GM12801 (cell line): Measurements from ENCODE around the gene FNDC3B.

Experiments used
- TF ChIP-seq, protein P1 (sequence below): IDR thresholded peaks from one replicate; pipeline ENCODE4 v1.5.1; 2011; ENCODE audit warnings: control low read depth; ENCODE audit not compliant: insufficient read length; ENCODE audit errors: extremely low read depth

FNDC3B gene

DNA sequence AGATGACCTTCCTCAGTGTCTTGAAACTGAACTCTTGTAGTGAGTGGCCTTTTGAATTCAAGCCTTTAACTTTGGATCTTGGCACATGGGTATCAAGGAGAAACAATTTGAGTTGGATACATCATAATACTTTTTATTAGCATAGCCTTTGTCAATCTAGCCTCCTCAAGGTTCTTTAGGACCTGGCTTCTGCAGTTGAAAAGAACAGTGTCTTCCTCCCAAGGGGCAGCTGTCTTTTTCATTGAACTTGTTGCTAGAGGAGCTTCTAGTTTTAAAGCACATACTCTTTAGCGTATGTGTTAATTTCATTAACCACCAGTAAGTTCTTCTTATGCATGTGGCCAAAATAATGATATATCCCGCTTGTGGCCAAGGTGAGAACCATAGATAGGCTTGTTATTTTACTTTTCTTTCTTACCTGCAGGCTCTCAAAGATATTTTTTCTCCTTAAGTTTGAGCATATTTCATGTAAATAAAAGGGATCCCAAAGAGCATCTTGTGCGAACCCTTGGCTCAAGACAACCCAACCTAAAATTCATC lies 325.7 kb downstream of the FNDC3B start:
- TF ChIP-seq, protein P1, sequence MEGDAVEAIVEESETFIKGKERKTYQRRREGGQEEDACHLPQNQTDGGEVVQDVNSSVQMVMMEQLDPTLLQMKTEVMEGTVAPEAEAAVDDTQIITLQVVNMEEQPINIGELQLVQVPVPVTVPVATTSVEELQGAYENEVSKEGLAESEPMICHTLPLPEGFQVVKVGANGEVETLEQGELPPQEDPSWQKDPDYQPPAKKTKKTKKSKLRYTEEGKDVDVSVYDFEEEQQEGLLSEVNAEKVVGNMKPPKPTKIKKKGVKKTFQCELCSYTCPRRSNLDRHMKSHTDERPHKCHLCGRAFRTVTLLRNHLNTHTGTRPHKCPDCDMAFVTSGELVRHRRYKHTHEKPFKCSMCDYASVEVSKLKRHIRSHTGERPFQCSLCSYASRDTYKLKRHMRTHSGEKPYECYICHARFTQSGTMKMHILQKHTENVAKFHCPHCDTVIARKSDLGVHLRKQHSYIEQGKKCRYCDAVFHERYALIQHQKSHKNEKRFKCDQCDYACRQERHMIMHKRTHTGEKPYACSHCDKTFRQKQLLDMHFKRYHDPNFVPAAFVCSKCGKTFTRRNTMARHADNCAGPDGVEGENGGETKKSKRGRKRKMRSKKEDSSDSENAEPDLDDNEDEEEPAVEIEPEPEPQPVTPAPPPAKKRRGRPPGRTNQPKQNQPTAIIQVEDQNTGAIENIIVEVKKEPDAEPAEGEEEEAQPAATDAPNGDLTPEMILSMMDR = no peak

DNA sequence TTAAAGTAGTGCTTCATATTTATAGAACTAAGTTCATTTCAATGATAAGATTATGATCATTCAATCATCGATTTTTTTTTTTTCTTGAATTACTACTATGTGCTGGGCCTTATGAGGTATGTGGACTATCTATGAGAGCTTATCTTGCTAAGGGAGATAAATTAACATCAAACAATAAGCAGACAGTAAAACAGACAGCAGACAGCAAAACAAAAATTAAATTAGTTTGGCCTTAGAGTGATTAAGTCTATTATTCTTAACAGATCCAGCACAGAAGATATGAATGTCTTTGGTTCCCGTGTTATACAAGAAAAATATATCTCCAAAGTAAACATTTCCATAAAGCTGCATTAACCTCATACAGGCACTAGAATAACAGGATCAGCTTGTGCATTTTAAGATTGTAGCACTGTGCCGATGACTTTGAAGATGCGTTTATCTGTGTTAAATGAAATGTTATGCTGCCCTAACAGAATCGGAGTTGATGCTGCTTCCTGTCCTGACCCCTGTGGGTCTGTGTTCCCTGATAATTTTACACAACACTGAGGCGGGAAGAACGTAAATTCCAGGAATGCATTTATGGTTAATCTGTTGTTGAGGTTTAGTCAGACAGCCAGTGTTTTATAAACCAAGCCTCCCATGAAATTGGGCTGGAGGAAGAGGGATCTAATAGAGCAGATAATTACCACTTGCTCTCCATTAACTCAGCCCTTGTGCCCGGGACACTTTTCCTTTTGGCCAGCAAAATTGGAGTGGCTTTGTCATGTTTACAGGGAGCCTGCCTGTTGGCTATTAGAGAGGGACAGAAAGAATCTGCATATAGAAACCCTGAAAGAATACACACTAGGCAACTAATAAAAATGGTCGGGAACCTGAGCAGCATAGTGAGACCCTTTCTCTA lies 328.1 kb downstream of the FNDC3B start:
- TF ChIP-seq, protein P1 = no peak

DNA sequence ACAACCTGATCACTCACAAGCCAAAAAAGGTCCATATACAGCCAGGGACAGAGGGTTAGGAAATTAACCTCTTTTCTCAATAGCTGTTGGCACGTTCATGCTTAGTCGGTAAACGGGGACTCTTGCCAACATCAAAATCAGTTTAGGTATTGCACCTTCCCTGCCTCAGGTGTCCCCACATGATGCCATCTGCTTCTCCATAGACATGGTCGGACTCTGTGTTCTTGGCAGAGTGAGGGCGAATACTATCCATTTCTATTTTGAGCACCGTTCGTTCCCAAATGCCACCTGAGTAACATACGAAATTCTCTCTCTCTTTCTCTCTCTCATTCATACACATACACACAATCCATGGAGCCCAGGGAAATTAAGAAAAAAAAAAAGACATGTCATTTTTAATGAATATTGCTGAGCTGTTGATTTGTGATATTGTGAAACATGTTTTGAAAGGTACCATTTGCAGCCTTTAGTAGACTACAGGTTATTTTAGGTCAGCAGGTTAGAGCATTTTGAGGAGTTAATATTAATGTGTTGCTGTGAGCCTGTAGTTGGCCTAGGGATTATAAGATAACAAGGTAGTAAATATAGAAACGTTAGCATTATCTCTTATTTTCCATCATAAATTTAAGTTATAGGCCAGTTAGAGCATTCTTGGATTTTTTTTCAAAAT lies 330.3 kb downstream of the FNDC3B start:
- TF ChIP-seq, protein P1 = no peak

DNA sequence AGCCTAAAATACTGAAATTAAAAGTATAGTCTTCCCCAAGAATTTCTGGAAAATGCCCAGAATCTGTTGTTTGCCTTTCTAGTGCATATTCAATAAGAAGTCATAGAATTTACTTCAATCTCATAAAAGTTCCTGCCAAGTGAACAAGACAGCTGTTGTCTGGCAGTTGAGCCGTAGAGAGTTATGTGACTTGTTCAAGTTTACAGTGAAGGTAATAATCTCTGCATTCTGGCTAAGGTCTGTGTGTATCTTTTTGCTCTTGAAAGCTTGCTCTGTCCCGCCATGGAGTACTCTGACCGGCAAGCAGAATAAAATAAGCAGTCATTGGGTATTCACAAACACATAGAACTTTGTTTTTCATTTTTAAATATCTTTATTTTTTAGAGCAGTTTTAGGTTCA lies 331.0 kb downstream of the FNDC3B start:
- TF ChIP-seq, protein P1 = no peak

DNA sequence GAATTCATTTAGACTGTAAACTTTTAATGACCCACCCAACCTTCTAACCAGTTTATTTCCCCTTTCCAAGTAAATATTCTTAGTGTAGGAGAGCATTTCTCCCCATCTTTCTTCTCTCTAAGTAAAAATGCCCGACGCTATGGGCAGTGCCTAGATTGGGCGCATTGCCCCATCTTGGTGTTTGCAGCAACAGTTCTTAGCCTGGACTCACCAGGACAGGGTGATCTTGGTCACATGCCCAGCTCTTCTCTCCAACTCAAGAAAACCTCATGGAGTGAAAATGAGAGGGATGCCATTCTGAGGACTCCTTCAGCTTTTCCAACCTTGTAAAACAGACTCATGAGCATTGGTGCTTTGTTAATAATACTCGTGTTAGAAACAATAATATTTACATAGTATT lies 332.2 kb downstream of the FNDC3B start:
- TF ChIP-seq, protein P1 = no peak

DNA sequence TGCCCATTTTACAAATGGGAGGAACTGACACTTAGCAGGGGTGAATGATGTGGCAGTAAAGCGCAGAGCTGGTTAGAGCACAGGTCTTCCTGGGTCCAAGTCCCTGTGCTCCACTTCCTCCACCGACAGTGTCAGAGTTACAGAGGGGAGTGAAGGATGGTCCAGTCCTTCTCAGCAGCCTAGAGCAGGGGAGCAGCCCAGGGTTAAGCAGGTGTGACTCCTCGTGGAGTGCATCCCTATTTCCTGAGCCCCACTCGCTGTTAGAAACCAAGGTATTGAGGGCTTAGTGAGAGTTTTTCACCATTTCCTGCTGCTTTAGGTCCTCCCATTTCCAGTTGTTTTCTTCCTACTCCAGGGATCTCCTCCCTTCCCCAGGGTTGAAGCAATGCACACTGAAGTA lies 333.5 kb downstream of the FNDC3B start:
- TF ChIP-seq, protein P1 = no peak

DNA sequence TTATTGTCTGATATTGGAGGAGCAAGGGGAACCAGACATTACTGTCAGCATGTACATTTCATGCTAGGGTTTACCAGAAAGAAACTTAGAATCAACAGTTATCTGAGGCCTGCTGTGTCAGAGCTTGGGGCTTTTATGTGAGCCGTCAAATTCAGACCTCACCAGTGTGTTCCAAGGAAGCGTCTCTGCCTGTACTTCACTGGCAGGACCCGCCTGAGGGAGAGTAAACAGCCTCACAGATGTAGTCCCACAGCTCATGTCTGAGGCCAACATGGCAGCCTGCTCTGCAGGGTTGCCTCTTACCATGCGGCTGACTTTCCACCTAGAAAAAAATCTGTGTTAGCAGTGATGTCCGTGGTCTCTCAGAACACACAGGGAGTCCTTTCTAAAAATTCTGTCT lies 334.5 kb downstream of the FNDC3B start:
- TF ChIP-seq, protein P1 = no peak
